SIG-M5 treated with dmso at 0.1 percent for 504 hours (cell line): ENCODE measurements around the gene FERMT2.

Source experiments
- DNase-seq: peaks from one replicate; lab custom pipeline; 2025; ENCODE audit not compliant: unreplicated experiment; lab: John Stamatoyannopoulos, UW

FERMT2 gene

DNA sequence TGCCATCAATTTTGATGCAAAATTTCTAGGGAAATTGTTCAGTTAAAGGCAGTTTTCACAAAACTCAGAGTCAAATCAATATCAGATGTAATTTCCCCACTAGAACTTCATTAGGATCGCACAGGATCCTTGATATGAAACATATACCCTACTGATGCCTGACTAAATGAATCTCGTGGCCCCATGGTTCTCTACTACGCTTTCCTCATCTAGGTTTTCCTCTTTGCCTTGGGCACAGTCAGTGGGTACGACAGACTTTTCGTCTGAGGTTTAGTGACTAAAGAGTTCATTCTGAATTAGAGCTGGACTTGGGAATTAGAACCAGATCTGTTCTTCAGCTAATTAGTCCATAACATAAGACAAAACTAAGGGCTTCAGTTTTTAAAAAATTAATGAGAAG lies 117.0 kb downstream of the FERMT2 start:
- no peak for DNase-seq

- DNase-seq, result no peak
Measured at GRCh38 chr14:52829527-52830185, 121.2 kb downstream of the FERMT2 start.

DNA sequence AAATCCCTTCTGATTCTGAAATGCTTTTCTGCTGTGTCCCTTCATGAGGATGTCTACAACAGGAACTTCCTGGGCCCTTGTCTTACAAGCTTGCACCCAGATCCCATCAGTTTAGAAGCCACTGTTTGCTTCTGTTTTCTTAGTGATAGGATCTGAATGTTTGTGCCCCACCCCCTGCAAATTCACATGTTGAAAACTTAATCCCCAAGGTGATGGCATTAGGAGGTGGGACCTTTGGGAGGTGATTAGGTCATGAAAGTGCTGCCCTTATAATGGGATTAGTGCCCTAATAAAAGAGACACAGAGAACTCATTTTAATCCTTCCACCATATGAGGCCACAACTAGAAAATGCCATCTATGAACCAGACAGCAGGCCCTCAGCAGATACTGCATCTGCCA lies 123.4 kb downstream of the FERMT2 start:
- no peak for DNase-seq

GRCh38 chr14:52825085-52825484 lies 125.8 kb downstream of the FERMT2 start:
- no peak for DNase-seq

DNA sequence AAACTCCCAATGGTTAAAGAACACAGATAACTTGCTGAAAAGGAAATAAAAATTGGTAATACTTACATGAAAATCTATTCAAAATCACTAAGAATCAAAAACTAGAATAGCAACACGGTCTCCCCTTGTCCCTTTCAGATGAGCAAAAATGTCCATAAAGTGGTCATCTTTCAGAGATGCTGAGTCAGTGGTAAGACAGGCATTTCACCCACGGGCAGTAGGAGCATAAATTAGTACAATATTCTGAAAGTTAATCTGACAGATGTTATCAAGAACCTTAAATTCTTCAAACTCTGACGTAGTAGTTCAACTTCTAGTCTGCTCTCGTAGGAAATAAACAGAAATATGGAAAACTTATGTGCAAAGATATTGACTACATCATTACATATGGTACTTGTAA lies 126.4 kb downstream of the FERMT2 start:
- DNase-seq, result no peak

DNA sequence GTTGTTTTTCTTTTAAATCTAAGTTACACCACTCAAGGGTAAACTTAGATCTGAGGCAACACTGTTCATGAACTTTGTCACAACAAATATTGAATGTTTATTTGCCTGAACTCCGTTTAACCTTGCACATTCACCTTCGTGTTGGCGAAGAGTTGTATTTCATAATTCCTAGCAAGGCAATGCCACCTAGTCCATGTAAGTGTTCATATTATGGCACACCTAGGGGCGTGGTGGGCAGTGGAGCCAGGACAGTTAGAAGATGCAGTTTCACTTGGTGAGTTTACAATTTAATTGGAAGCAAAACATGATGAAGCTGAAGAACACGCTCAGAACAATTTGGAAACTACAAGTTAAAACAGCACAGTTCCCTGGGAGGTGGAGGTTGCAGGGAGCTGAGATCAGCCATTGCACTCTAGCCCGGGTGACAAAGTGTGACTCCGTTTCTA lies 129.0 kb downstream of the FERMT2 start:
- no peak for DNase-seq

DNA sequence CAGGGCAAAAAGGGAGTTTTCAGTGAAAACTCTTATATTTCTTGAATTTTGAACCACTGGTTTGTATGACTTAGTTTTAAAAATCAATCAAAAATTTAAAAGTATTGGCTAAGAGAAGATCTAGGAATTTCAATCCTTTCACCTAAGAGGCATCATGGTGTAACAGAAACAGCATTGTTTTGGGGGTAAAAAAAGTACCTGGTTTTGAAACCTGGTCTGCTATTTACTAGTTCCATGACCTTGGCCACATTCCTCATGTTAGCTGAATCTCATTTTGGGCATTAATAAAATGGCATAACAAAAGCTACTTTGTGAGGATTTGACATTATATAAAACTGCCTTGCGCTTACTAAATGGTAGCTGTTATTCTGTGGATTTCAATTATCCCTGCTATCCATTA lies 142.7 kb downstream of the FERMT2 start:
- no peak for DNase-seq
